ENCODE results near the gene ZNF318.
"Not testable (repeated sequence)": the region's sequence is repeated elsewhere in the genome, so short reads cannot be mapped to it uniquely, and the experiment has no call there.

Gene ZNF318

DNA sequence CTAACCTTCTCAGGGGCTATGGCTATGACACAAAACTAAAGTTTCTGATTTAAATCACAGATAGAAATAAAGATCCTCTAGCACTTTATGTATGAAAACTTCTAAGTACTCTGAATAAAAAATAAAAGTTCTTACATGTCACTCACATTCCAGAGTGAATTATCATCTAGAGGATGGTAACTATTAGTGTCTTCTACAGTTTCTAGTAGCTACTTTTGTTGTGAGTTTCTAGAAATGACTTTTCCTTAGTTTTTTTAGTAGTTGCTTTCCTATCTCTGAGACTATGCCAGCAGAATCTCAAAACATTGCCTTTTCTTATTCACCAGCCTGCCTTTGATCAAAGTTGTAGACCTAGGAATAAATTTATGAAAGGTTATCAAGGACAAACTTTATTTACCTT is 10.1 kb downstream of the ZNF318 start:
- H3K27ac ChIP-seq (ENCODE audit: low read length) = no peak overlapping the region
- H3K4me3 ChIP-seq (ENCODE audit: low read length) = no peak overlapping the region
- H3K36me3 ChIP-seq (ENCODE audit: control insufficient read depth, low read depth, low read length) = peaks cover 26% of the 10 kb centered on the region
- no peak overlapping the region for H3K9ac ChIP-seq (ENCODE audit: low read length)
- no peaks in the 10 kb centered on the region for H3K9me3 ChIP-seq (ENCODE audit: control insufficient read depth, low read depth, low read length)
- no peaks in the 10 kb centered on the region for H3K27me3 ChIP-seq (ENCODE audit: control insufficient read depth, insufficient read depth, low read length)
- H3K4me1 ChIP-seq (ENCODE audit: control insufficient read depth, low read depth, low read length) = no peaks in the 10 kb centered on the region

- Histone ChIP-seq H3K4me1 (ENCODE audit: control insufficient read depth, low read depth, low read length) (no peaks in the 10 kb centered on the region), H3K9ac (ENCODE audit: low read length) (no peak overlapping the region), H3K27ac (ENCODE audit: low read length) (no peak overlapping the region), H3K36me3 (ENCODE audit: control insufficient read depth, low read depth, low read length) (peaks cover 22% of the 10 kb centered on the region), H3K9me3 (ENCODE audit: control insufficient read depth, low read depth, low read length) (no peaks in the 10 kb centered on the region), H3K4me3 (ENCODE audit: low read length) (no peak overlapping the region), H3K27me3 (ENCODE audit: control insufficient read depth, insufficient read depth, low read length) (no peaks in the 10 kb centered on the region)
Observed at GRCh38 chr6:43355862-43356590, 13.4 kb downstream of the ZNF318 start.

DNA sequence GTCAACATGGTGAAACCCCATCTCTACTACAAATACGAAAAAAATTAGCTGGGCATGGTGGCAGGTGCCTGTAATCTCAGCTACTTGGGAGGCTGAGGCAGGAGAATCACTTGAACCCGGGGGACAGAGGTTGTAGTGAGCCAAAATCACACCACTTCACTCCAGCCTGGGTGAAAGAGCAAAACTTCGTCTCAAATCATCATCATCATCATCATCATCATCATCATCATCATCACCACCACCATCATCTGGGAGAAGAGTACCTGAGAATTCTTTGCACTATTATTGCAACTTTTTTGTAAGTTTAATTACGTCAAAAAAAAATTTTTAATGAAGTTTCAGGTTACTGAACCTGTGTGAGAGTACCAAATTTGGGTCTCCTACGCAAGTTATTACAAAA is 17.5 kb downstream of the ZNF318 start:
- not testable (repeated sequence) for H3K9me3 ChIP-seq (ENCODE audit: control insufficient read depth, low read depth, low read length); H3K9ac ChIP-seq (ENCODE audit: low read length); H3K4me3 ChIP-seq (ENCODE audit: low read length); H3K27me3 ChIP-seq (ENCODE audit: control insufficient read depth, insufficient read depth, low read length); H3K27ac ChIP-seq (ENCODE audit: low read length); H3K4me1 ChIP-seq (ENCODE audit: control insufficient read depth, low read depth, low read length)
- peaks cover 31% of the 10 kb centered on the region for H3K36me3 ChIP-seq (ENCODE audit: control insufficient read depth, low read depth, low read length)

DNA sequence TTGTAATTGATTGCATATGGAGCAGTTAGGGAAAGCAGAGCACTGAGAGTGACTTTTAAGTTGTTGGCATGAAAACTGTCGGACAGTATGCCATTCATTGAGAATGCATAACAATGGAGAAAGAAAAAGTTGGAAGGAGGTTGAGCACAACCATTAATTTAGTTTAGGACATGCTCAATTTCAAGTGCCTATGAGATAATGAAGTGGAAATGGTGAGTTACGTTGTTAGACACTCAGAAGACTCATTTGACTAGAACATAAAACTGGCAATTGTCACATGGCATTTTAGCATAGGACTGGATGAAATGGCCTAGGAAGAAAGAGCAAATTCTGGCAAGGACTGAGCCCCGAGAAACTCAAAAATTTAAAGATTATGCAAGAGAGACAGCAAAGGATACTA is 22.0 kb downstream of the ZNF318 start:
- no peaks in the 10 kb centered on the region for H3K4me1 ChIP-seq (ENCODE audit: control insufficient read depth, low read depth, low read length)
- no peak overlapping the region for H3K27ac ChIP-seq (ENCODE audit: low read length)
- H3K36me3 ChIP-seq (ENCODE audit: control insufficient read depth, low read depth, low read length) = peaks cover 24% of the 10 kb centered on the region
- H3K27me3 ChIP-seq (ENCODE audit: control insufficient read depth, insufficient read depth, low read length) = no peaks in the 10 kb centered on the region
- no peak overlapping the region for H3K4me3 ChIP-seq (ENCODE audit: low read length)
- H3K9me3 ChIP-seq (ENCODE audit: control insufficient read depth, low read depth, low read length) = no peaks in the 10 kb centered on the region
- H3K9ac ChIP-seq (ENCODE audit: low read length) = no peak overlapping the region

DNA sequence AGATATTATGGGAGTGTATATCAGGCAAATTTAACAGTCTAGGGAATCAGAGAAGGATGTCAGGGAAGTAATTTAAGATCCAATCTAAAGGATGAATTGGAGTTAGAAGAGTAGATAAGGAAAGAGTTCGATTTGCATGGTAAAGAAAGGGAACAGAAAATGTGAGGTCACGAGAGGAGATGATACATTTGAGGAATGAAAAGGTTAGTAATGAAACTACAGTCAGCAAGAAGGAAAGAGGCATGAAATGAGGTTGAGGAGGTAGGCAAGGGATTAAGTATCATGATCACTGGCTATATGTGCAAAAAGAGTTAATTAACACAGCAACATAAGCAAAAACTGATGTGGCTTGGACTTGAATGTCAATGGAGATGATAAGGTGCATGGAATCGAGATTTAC is 22.4 kb downstream of the ZNF318 start:
- Histone ChIP-seq H3K4me1 (ENCODE audit: control insufficient read depth, low read depth, low read length) (no peaks in the 10 kb centered on the region), H3K9ac (ENCODE audit: low read length) (no peak overlapping the region), H3K27me3 (ENCODE audit: control insufficient read depth, insufficient read depth, low read length) (no peaks in the 10 kb centered on the region), H3K27ac (ENCODE audit: low read length) (no peak overlapping the region), H3K36me3 (ENCODE audit: control insufficient read depth, low read depth, low read length) (peaks cover 28% of the 10 kb centered on the region), H3K9me3 (ENCODE audit: control insufficient read depth, low read depth, low read length) (no peaks in the 10 kb centered on the region), H3K4me3 (ENCODE audit: low read length) (no peak overlapping the region)

- H3K9ac ChIP-seq (ENCODE audit: low read length); H3K9me3 ChIP-seq (ENCODE audit: control insufficient read depth, low read depth, low read length); H3K4me1 ChIP-seq (ENCODE audit: control insufficient read depth, low read depth, low read length); H3K27ac ChIP-seq (ENCODE audit: low read length); H3K27me3 ChIP-seq (ENCODE audit: control insufficient read depth, insufficient read depth, low read length); H3K4me3 ChIP-seq (ENCODE audit: low read length): not testable (repeated sequence)
- H3K36me3 ChIP-seq (ENCODE audit: control insufficient read depth, low read depth, low read length) = peaks cover 34% of the 10 kb centered on the region
Observed at GRCh38 chr6:43346243-43346642, 23.2 kb downstream of the ZNF318 start.

GRCh38 chr6:43339168-43339567 is 30.3 kb downstream of the ZNF318 start:
- Histone ChIP-seq H3K27ac (ENCODE audit: low read length) (no peak overlapping the region), H3K9ac (ENCODE audit: low read length) (no peak overlapping the region), H3K36me3 (ENCODE audit: control insufficient read depth, low read depth, low read length) (peaks cover 42% of the 10 kb centered on the region), H3K9me3 (ENCODE audit: control insufficient read depth, low read depth, low read length) (no peaks in the 10 kb centered on the region), H3K27me3 (ENCODE audit: control insufficient read depth, insufficient read depth, low read length) (no peaks in the 10 kb centered on the region), H3K4me1 (ENCODE audit: control insufficient read depth, low read depth, low read length) (no peaks in the 10 kb centered on the region), H3K4me3 (ENCODE audit: low read length) (no peak overlapping the region)

DNA sequence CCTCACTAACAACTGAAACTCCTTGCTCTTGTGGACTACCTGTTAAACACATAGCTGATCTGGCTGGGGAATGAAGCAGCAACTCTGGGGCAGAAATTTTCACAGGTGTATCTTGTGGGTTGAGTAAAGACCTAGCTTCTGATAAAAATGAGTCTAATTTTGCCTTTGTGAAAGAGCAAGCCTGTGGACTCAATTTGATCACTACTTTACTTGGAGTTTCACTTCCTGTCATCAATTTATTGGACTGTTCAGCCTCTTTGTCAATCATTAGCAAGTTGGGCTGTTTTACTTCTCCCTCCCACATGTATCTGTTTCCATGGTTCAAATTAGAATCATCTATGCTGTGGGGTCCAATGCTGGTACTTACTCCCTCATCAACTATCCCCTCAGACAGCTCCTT is 31.2 kb downstream of the ZNF318 start:
- Histone ChIP-seq H3K27me3 (ENCODE audit: control insufficient read depth, insufficient read depth, low read length) (no peaks in the 10 kb centered on the region), H3K4me1 (ENCODE audit: control insufficient read depth, low read depth, low read length) (no peaks in the 10 kb centered on the region), H3K9ac (ENCODE audit: low read length) (no peak overlapping the region), H3K4me3 (ENCODE audit: low read length) (no peak overlapping the region), H3K27ac (ENCODE audit: low read length) (no peak overlapping the region), H3K36me3 (ENCODE audit: control insufficient read depth, low read depth, low read length) (peaks cover 42% of the 10 kb centered on the region), H3K9me3 (ENCODE audit: control insufficient read depth, low read depth, low read length) (no peaks in the 10 kb centered on the region)

DNA sequence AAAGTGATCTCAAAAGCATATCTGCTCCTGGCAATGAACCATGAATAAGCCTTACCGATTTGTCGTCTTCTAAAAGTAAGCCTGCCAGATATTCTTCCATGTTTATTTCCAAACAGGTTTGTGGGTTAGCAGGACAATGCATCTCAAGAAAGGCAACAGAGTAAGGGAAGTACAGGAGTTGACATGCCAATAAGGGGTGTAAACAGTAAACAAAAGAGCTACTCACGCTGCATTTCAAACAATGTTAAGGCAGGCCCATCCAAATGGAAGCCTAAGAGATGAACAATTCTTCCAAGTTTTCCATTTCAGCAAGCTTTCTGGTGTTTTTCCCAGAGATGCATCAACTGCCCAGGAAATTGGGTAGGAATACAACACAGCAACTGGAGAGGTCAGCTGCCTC is 33.1 kb downstream of the ZNF318 start:
- Histone ChIP-seq H3K36me3 (ENCODE audit: control insufficient read depth, low read depth, low read length) (peaks cover 30% of the 10 kb centered on the region), H3K27ac (ENCODE audit: low read length) (no peak overlapping the region), H3K4me1 (ENCODE audit: control insufficient read depth, low read depth, low read length) (no peaks in the 10 kb centered on the region), H3K9ac (ENCODE audit: low read length) (no peak overlapping the region), H3K9me3 (ENCODE audit: control insufficient read depth, low read depth, low read length) (no peaks in the 10 kb centered on the region), H3K27me3 (ENCODE audit: control insufficient read depth, insufficient read depth, low read length) (no peaks in the 10 kb centered on the region), H3K4me3 (ENCODE audit: low read length) (no peak overlapping the region)

DNA sequence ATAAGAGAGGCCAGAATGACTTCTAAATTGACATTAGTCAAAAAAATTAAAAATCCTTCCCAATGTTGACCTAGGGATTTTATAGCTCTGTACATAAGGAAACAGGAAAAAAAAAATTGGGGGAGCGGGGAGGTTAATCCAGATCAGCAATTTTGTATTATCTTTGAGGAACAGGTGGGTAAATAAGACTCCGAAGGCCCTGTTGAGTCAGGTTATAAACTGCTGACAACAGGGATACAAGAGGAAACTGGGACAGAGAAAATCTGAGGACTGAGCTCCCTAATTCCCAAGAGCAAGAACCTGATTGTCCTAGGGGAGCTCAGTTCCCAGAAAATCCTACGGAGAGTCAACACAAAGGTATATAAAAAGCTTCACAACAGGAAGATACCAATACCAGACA is 34.0 kb downstream of the ZNF318 start:
- Histone ChIP-seq H3K4me1 (ENCODE audit: control insufficient read depth, low read depth, low read length) (no peaks in the 10 kb centered on the region), H3K27me3 (ENCODE audit: control insufficient read depth, insufficient read depth, low read length) (no peaks in the 10 kb centered on the region), H3K36me3 (ENCODE audit: control insufficient read depth, low read depth, low read length) (peaks cover 24% of the 10 kb centered on the region)

GRCh38 chr6:43334466-43335095 is 34.9 kb downstream of the ZNF318 start:
- H3K9me3 ChIP-seq (ENCODE audit: control insufficient read depth, low read depth, low read length) = no peaks in the 10 kb centered on the region
- no peak overlapping the region for H3K9ac ChIP-seq (ENCODE audit: low read length)
- no peaks in the 10 kb centered on the region for H3K27me3 ChIP-seq (ENCODE audit: control insufficient read depth, insufficient read depth, low read length)
- H3K4me1 ChIP-seq (ENCODE audit: control insufficient read depth, low read depth, low read length) = no peaks in the 10 kb centered on the region
- peaks cover 16% of the 10 kb centered on the region for H3K36me3 ChIP-seq (ENCODE audit: control insufficient read depth, low read depth, low read length)
- no peak overlapping the region for H3K27ac ChIP-seq (ENCODE audit: low read length)
- H3K4me3 ChIP-seq (ENCODE audit: low read length) = no peak overlapping the region

More for the DNA sequence above, 34.0 kb downstream of the ZNF318 start:
- Histone ChIP-seq H3K4me3 (ENCODE audit: low read length) (no peak overlapping the region), H3K9ac (ENCODE audit: low read length) (no peak overlapping the region), H3K27ac (ENCODE audit: low read length) (no peak overlapping the region), H3K9me3 (ENCODE audit: control insufficient read depth, low read depth, low read length) (no peaks in the 10 kb centered on the region)

DNA sequence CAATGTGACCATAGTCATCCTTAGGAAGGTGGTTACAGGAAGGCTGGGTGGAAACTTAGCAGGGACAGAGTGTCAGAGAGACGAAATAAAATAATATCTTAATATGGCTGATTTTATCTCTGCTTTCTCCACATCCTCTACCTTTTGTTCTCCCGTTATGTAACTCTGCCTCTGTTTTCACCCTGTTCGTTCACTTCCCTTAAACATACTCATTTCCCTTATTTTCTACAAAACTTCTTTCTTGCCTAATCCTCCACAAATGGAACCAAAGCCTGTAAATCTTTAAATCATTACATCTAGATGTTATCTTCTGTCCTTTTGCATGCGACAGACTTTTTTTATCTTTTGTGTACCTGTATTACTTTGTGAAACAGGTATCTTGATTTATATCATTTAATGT is 37.6 kb downstream of the ZNF318 start:
- no peaks in the 10 kb centered on the region for H3K4me1 ChIP-seq (ENCODE audit: control insufficient read depth, low read depth, low read length)
- H3K9me3 ChIP-seq (ENCODE audit: control insufficient read depth, low read depth, low read length) = no peaks in the 10 kb centered on the region
- H3K27ac ChIP-seq (ENCODE audit: low read length) = no peak overlapping the region
- no peaks in the 10 kb centered on the region for H3K36me3 ChIP-seq (ENCODE audit: control insufficient read depth, low read depth, low read length)
- H3K27me3 ChIP-seq (ENCODE audit: control insufficient read depth, insufficient read depth, low read length) = no peaks in the 10 kb centered on the region
- H3K4me3 ChIP-seq (ENCODE audit: low read length) = no peak overlapping the region
- no peak overlapping the region for H3K9ac ChIP-seq (ENCODE audit: low read length)

Measured in iPS-18a (cell line).